SU-DHL-6 (cell line): ENCODE results near the gene COQ4.

Source experiments
- H2AFZ ChIP-seq: fragments of 200-600 bp; sonication (generic); 2 replicates; pipeline ENCODE4 v1.6.1; 2014; ENCODE audit warnings: low read depth, mild to moderate bottlenecking, moderate library complexity, mixed read lengths, antibody characterized with exemption, low read length; ENCODE audit not compliant: severe bottlenecking
- H3F3A ChIP-seq: fragments of 200-600 bp; shearing (Covaris generic); 2 replicates; pipeline ENCODE4 v1.6.0; 2016; ENCODE audit warnings: antibody characterized with exemption, mild to moderate bottlenecking; ENCODE audit not compliant: insufficient read depth
- H3K27ac ChIP-seq: fragments of 200-600 bp; sonication (generic); 2 replicates; pipeline ENCODE4 v1.5.1; 2016; ENCODE audit warnings: low read depth, mild to moderate bottlenecking, low read length, moderate library complexity, mixed read lengths
- H3K27me3 ChIP-seq: fragments of 200-600 bp; sonication (generic), shearing (Covaris generic); 2 replicates; pipeline ENCODE4 v1.6.0; 2014; ENCODE audit warnings: mild to moderate bottlenecking, low read length
- H3K36me3 ChIP-seq: fragments of 200-600 bp; sonication (generic); 2 replicates; pipeline ENCODE4 v1.6.1; 2014; ENCODE audit warnings: mild to moderate bottlenecking, low read length, mixed read lengths
- H3K4me2 ChIP-seq: fragments of 300-600, 200-600 bp; shearing (Covaris generic), sonication (generic); 2 replicates; pipeline ENCODE4 v1.6.0; 2014; ENCODE audit warnings: low read length, low read depth, mild to moderate bottlenecking; ENCODE audit not compliant: poor library complexity, severe bottlenecking
- H3K4me3 ChIP-seq: fragments of 200-600 bp; sonication (generic); 2 replicates; pipeline ENCODE4 v1.5.1; 2014; ENCODE audit warnings: antibody characterized with exemption, low read length, mild to moderate bottlenecking, mixed read lengths; ENCODE audit not compliant: insufficient read depth, poor library complexity, severe bottlenecking
- H3K79me2 ChIP-seq: fragments of 200-600 bp; sonication (generic); 2 replicates; pipeline ENCODE4 v1.6.1; 2014; ENCODE audit warnings: mild to moderate bottlenecking, low read length, moderate library complexity; ENCODE audit not compliant: insufficient read depth
- H3K9ac ChIP-seq: fragments of 200-600 bp; sonication (generic); 2 replicates; pipeline ENCODE4 v1.7.0; 2014; ENCODE audit warnings: mild to moderate bottlenecking, low read length
- H3K9me2 ChIP-seq: fragments of 200-600 bp; sonication (generic); replicated peaks from 2 replicates; pipeline ENCODE4 v1.6.1; 2014; ENCODE audit warnings: low read length; ENCODE audit not compliant: insufficient read depth
- H3K9me3 ChIP-seq: fragments of 200-600 bp; sonication (generic); 2 replicates; pipeline ENCODE4 v1.6.1; 2014; ENCODE audit warnings: low read length, mixed read lengths; ENCODE audit not compliant: insufficient read depth
- H4K20me1 ChIP-seq: fragments of 200-600 bp; sonication (generic); 2 replicates; pipeline ENCODE4 v1.6.1; 2014; ENCODE audit warnings: low read depth, mild to moderate bottlenecking, antibody characterized with exemption, low read length, moderate library complexity, mixed read lengths
- EZH2phosphoT487 ChIP-seq: fragments of 200-600 bp; sonication (generic), shearing (Covaris generic); conservative IDR thresholded peaks from 2 replicates; pipeline ENCODE4 v1.6.1; 2018; ENCODE audit warnings: mild to moderate bottlenecking, antibody characterized with exemption, low read length, moderate library complexity, mixed read lengths
- TF ChIP-seq, protein P1 (sequence below): fragments of 200-600 bp; sonication (generic); IDR thresholded peaks from one replicate; pipeline ENCODE4 v1.5.1; 2017; ENCODE audit warnings: antibody characterized with exemption, mild to moderate bottlenecking, low read length, moderate library complexity; ENCODE audit not compliant: insufficient read depth, poor library complexity, severe bottlenecking

The COQ4 gene

DNA sequence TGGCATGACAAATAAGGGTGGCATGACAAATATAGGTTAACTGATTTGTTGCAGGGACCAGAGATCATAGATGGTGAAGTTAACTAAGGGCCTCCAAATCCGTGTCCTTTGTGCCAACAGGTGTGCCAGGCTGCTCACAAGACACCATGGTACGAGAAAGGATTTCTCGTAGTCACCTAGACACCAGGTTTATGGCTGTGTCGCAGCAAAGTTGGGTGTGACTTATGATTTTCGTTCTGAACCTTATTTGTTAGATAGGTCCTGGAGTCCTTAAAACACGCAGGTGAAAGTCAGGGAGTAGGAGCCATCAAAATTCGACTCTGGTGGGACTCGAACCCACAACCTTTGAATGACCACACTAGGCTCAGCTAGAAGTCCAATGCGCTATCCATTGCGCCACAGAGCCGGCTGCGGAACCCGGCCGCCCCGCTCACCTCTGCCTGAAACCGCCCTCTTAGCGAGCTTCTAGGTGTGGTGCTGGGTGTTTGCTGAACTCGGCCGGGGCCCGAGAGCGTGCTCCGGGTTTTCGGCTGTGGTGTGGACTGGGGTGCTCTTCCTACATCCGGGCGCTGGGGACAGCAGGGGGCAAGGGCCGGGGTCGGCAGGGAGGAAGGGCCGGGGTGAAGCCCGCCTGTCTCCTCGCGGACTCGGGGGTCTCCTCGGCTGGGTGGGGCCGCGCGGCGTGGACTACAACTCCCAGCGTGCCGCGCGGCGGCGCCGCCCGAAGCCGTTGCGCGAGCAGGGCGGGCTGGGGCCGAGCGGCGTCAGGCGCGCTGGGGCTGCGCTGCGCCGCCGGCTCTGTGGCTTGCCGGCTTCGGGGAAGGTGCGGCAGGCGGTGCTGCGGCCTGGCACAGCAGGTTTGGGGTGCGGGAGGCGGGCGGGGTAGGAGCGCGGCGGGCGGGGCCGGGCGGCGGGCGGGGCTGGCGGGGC is 17.4 kb downstream of the COQ4 start, which contains the start of gene SLC27A4:
TSS of gene SLC27A4 (plus strand) at position 767 of the 930 bp plus-strand sequence. CDS start 2,606 bp downstream, outside the sequence.
- no peak for TF ChIP-seq EZH2phosphoT487
- TF ChIP-seq, protein P1, sequence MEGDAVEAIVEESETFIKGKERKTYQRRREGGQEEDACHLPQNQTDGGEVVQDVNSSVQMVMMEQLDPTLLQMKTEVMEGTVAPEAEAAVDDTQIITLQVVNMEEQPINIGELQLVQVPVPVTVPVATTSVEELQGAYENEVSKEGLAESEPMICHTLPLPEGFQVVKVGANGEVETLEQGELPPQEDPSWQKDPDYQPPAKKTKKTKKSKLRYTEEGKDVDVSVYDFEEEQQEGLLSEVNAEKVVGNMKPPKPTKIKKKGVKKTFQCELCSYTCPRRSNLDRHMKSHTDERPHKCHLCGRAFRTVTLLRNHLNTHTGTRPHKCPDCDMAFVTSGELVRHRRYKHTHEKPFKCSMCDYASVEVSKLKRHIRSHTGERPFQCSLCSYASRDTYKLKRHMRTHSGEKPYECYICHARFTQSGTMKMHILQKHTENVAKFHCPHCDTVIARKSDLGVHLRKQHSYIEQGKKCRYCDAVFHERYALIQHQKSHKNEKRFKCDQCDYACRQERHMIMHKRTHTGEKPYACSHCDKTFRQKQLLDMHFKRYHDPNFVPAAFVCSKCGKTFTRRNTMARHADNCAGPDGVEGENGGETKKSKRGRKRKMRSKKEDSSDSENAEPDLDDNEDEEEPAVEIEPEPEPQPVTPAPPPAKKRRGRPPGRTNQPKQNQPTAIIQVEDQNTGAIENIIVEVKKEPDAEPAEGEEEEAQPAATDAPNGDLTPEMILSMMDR: no peak
- H4K20me1 ChIP-seq: no peaks in the 10 kb centered on the region
- H3K27me3 ChIP-seq: no peaks in the 10 kb centered on the region
- H3F3A ChIP-seq: peaks cover 7% of the 10 kb centered on the region; the same call in 1 of the 2 replicates
- H3K9me3 ChIP-seq: no peaks in the 10 kb centered on the region
- H3K4me2 ChIP-seq: peak within 1 kb of the TSS; percentile 81
- H3K9ac ChIP-seq: peak within 1 kb of the TSS; percentile 65
- H2AFZ ChIP-seq: peak within 1 kb of the TSS; percentile 81
- H3K27ac ChIP-seq: peak within 1 kb of the TSS; percentile 41
- H3K79me2 ChIP-seq: no peaks in the 10 kb centered on the region
- H3K36me3 ChIP-seq: no peaks in the 10 kb centered on the region
- no peaks in the 10 kb centered on the region for H3K9me2 ChIP-seq
- H3K4me3 ChIP-seq: peak within 1 kb of the TSS; percentile 77

DNA sequence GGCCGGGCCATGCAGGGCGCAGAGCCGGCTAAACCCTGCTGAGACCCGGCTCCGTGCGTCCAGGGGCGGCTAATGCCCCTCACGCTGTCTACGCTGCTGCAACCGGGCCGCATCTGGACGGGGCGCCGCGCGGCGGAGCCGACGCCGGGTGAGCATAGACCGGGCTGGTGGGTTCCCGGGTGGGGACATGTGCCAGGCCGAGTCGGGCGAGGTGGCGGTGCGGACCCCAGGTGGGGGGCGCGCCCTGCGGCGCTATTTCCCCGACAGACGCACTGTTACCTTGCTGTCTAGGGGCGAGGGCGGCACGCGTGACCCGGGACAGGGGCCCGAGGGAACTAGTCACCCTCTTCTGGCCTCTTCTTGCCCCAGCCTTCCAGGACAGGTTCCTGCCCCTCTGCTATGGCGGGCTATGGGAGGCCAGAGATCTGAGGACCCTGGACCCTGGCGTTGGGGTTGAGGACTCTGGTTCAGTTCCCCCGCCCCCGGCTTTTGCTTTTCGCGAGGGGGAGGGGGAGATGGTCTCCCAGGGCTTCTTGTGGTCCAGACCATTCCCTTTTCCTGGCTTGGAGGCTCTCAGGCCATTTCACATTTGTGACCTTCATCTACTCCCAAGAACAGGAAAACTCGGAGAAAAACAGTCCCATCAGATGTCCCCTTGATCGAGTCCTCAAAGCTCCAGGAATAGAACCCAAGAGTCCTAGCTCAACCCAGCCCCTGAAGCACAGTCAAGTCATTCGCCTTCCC is 18.2 kb downstream of the COQ4 start:
- H3K4me2 ChIP-seq: peak overlapping the region; percentile 81
- peak overlapping the region; percentile 65 for H3K9ac ChIP-seq
- no peaks in the 10 kb centered on the region for H3K9me2 ChIP-seq
- no peaks in the 10 kb centered on the region for H3K27me3 ChIP-seq
- no peak for TF ChIP-seq EZH2phosphoT487
- TF ChIP-seq, protein P1: no peak
- H3K36me3 ChIP-seq: no peaks in the 10 kb centered on the region
- H3F3A ChIP-seq: peaks cover 7% of the 10 kb centered on the region; the same call in 1 of the 2 replicates
- peak overlapping the region; percentile 69 for H3K4me3 ChIP-seq
- H3K27ac ChIP-seq: peak overlapping the region; percentile 15
- H3K79me2 ChIP-seq: no peaks in the 10 kb centered on the region
- peak overlapping the region; percentile 62 for H2AFZ ChIP-seq
- no peaks in the 10 kb centered on the region for H3K9me3 ChIP-seq
- H4K20me1 ChIP-seq: no peaks in the 10 kb centered on the region

DNA sequence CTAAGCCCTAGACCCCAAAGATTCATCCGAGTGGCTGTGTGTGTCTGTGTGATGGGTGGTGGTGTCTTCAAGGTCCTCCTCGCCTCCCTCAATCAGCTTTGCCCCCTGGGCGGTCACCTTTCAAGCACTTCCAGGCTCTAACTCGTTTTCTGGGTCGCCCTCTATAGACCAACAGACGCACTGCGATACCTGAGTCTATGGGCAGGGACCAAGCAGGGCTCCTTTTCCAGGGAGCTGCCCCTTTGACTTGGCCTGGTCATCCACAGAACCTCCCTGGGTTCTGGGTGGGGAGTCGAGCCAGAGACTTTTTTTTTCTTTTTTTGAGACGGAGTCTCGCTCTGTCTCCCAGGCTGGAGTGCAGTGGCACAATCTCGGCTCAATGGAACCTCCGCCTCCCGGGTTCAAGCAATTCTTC is 18.8 kb downstream of the COQ4 start:
- Histone ChIP-seq H4K20me1 (no peaks in the 10 kb centered on the region), H3K4me2 (peak overlapping the region; percentile 81), H3K9ac (peak overlapping the region; percentile 65), H3K4me3 (peak overlapping the region; percentile 69), H3K27ac (peak overlapping the region; percentile 15), H3F3A (peaks cover 7% of the 10 kb centered on the region; the same call in 1 of the 2 replicates), H3K36me3 (no peaks in the 10 kb centered on the region), H2AFZ (peak overlapping the region; percentile 62), H3K79me2 (no peaks in the 10 kb centered on the region), H3K27me3 (no peaks in the 10 kb centered on the region), H3K9me3 (no peaks in the 10 kb centered on the region), H3K9me2 (no peaks in the 10 kb centered on the region)
- no peak for TF ChIP-seq EZH2phosphoT487
- TF ChIP-seq, protein P1: peak; percentile 72
